ENCODE results near the gene LMAN2.

LMAN2 gene

DNA sequence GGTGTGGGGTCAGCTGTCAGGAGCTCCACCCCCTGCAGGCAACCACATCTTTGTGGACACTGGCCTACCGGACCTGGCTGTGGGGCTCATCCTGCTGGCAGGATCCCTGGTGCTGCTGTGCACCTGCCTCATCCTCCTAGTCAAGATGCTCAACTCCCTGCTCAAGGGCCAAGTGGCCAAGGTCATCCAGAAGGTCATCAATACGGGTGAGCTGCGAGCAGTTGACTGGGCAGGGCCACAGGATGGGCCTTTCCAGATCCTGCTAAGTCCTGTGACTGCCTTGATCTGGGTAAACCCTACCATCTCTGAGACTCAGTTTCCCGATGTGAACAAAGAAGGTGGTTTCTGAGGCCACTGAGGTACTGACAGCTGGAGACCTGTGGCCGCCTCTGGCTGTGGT, 42.5 kb upstream of the LMAN2 start:
- DNase-seq (ENCODE audit: extremely low read depth, insufficient read length) = no peak
- TF ChIP-seq, protein P1, sequence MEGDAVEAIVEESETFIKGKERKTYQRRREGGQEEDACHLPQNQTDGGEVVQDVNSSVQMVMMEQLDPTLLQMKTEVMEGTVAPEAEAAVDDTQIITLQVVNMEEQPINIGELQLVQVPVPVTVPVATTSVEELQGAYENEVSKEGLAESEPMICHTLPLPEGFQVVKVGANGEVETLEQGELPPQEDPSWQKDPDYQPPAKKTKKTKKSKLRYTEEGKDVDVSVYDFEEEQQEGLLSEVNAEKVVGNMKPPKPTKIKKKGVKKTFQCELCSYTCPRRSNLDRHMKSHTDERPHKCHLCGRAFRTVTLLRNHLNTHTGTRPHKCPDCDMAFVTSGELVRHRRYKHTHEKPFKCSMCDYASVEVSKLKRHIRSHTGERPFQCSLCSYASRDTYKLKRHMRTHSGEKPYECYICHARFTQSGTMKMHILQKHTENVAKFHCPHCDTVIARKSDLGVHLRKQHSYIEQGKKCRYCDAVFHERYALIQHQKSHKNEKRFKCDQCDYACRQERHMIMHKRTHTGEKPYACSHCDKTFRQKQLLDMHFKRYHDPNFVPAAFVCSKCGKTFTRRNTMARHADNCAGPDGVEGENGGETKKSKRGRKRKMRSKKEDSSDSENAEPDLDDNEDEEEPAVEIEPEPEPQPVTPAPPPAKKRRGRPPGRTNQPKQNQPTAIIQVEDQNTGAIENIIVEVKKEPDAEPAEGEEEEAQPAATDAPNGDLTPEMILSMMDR (IDR thresholded peaks at IDR 0.05; ENCODE audit: insufficient read depth, low read length, poor library complexity, severe bottlenecking) = no peak
- H3K27me3 ChIP-seq (replicated peaks; ENCODE audit: control insufficient read depth, insufficient read depth, low read length) = no peaks in the 10 kb centered on the region

DNA sequence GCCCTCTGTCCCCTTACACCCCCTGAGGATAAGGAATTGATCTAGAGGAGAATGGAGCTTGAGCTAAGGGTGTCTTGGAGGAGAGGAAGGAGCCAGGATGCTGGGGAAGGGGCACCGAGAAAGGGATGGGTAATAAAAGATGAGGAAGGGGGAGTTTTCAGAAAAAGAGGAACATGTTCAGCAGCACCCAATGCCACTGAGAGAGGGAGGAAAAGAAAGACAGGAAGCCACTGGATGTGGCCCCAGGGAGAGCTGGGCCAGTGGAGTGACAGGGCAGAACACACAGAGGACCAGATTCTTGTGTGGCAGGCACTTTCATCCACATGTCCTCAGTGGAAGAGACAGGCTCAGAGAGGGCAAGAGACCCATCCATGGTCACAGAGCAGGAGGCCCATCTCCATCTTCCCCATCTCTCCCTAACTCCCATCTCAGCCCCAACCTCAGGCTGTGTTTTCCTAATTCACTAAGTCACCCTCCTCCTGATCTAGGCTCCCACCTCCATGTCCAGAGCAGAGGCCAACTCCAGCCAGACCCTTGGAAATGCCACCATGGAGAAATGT, 41.8 kb upstream of the LMAN2 start:
- TF ChIP-seq, protein P1 (IDR thresholded peaks at IDR 0.05; ENCODE audit: insufficient read depth, low read length, poor library complexity, severe bottlenecking) = no peak
- Histone ChIP-seq H3K4me3 (replicated peaks; ENCODE audit: low read depth, low read length) (no peak overlapping the region), H3K36me3 (ENCODE audit: control insufficient read depth, insufficient read depth, low read length) (no peaks in the 10 kb centered on the region), H3K27me3 (replicated peaks; ENCODE audit: control insufficient read depth, insufficient read depth, low read length) (no peaks in the 10 kb centered on the region)
- no peak for DNase-seq (ENCODE audit: extremely low read depth, insufficient read length)

More for the DNA sequence above, 42.5 kb upstream of the LMAN2 start:
- no peaks in the 10 kb centered on the region for H3K36me3 ChIP-seq (ENCODE audit: control insufficient read depth, insufficient read depth, low read length)
- H3K4me3 ChIP-seq (replicated peaks; ENCODE audit: low read depth, low read length) = no peak overlapping the region

DNA sequence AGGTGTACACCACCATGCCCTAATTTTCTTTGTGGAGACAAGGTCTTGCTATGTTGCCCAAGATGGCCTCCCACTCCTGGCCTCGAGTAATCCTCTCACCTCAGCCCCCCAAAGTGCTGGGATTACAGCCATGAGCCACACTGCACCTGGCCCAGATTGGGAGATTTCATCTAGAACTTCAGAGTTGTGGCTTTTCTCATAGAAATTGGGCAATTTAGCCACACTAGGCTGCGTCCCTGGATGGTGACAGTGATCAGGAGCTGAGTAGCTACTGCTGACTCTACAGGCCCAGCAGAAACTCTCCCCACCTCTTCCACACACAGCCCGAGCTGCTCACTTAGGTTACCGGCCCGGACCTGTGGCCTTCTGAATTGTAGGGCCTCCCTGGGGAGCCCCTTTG, 41.3 kb upstream of the LMAN2 start:
- DNase-seq (ENCODE audit: extremely low read depth, insufficient read length) = no peak
- Histone ChIP-seq H3K4me3 (replicated peaks; ENCODE audit: low read depth, low read length) (no peak overlapping the region), H3K36me3 (ENCODE audit: control insufficient read depth, insufficient read depth, low read length) (no peaks in the 10 kb centered on the region), H3K27me3 (replicated peaks; ENCODE audit: control insufficient read depth, insufficient read depth, low read length) (no peaks in the 10 kb centered on the region)
- TF ChIP-seq, protein P1 (IDR thresholded peaks at IDR 0.05; ENCODE audit: insufficient read depth, low read length, poor library complexity, severe bottlenecking) = no peak

DNA sequence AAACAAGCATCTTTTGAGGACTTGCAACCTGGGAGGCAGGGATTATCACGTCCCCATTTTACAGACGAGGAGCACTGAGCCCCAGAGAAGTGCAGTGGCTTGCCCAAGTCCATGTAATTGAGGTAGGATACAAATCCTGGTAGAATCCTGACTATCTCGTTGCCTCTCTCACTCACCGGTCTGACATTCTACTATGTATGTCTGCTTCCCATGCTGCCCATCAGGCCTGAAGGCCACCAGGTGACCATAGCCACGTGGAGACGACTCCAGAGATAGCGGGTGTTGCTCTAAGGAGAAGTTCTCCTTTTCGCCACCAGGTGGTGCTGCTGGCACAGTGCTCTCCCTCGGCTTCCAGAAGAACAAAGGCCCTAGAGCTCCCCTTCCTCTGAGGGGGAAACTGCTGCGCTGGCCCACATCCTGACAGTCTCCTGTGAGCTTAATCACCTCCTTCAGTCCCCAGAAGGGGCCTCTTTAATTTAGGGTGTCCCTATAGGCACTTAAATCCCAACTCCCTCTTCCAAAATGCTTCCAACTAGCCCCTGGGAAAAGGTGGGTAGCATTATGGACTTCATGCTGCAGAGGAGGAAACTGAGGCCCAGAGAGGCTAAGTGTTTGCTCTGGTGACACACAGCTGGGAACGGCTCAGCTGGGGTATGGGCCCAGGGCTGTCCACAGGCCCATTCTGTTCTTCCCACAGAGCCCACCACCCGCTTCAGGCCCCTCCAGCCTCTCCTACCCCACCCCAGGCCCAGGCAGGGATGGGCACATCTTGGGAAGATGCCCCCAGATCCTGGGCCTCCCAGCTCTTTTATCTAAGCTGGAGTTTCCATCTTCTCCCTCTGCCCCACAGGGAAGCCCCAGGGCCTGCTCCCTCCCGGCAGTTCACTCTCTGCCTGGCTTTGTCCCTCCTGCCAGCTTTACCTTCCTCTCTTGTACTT, 39.2 kb upstream of the LMAN2 start:
- H3K4me3 ChIP-seq (replicated peaks; ENCODE audit: low read depth, low read length) = no peak overlapping the region
- no peaks in the 10 kb centered on the region for H3K36me3 ChIP-seq (ENCODE audit: control insufficient read depth, insufficient read depth, low read length)
- no peaks in the 10 kb centered on the region for H3K27me3 ChIP-seq (replicated peaks; ENCODE audit: control insufficient read depth, insufficient read depth, low read length)
- DNase-seq (ENCODE audit: extremely low read depth, insufficient read length) = peak; percentile 59
- TF ChIP-seq, protein P1 (IDR thresholded peaks at IDR 0.05; ENCODE audit: insufficient read depth, low read length, poor library complexity, severe bottlenecking) = peak; percentile 89

DNA sequence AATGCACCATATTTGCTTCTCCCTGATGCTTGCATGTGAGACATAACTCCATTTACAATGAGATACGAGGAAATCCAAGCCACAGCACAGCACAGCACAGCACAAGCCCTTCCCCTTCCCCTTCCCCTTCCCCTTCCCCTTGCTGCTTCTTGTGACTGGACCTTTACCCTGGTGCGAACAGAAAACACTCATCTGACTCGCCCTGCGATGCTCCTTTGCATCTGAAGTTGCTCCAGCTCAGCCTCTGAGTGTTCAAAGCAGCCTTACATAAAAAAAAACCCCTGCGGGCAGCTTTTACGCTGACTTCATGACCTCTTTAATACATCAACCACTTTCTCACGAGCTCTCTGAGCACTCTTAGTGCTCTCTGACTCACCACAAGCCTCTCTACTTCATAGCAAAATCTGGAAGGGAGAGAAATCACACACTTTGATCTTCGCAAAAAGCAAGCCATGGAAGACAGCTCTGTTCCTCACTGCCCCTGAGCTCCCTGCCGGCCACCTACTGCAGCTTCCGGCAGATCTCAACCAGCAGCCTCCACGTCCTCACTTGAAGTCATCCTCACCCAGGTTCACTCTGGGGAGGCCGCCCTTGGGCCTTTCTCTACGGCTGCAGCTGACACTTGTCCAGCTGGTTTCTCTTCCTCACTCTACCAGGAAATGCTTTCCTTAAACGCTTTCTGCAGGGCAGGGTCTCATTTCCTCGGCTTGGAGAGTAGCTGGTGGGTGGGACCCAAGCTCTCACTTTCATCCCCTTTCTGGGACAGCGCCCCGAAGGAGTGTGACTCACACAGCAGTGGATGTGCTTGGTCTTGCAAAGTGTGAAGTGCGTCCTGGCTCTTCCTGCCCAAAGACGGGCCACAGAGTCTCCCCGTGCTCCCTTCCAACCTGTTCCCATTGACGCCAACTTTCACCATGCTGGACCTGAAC, 38.0 kb upstream of the LMAN2 start:
- no peaks in the 10 kb centered on the region for H3K36me3 ChIP-seq (ENCODE audit: control insufficient read depth, insufficient read depth, low read length)
- H3K4me3 ChIP-seq (replicated peaks; ENCODE audit: low read depth, low read length) = 0 out of 2 replicates have a peak overlapping the region, but pooled peaks have one; percentile 11
- TF ChIP-seq, protein P1 (IDR thresholded peaks at IDR 0.05; ENCODE audit: insufficient read depth, low read length, poor library complexity, severe bottlenecking) = no peak
- peak; percentile 66 for DNase-seq (ENCODE audit: extremely low read depth, insufficient read length)
- no peaks in the 10 kb centered on the region; the same call in 1 of the 2 replicates for H3K27me3 ChIP-seq (replicated peaks; ENCODE audit: control insufficient read depth, insufficient read depth, low read length)

Measured in GM06990 (cell line).